HFF-Myc (cell line): ENCODE results near the gene CTSD.

Experiments
- DNase-seq: peaks from one replicate; pipeline ENCODE4 v3.0.0-alpha.2; 2011; ENCODE audit warnings: low read depth; ENCODE audit errors: extremely low read depth
- H3K4me3 ChIP-seq: replicated peaks from 2 replicates; pipeline ENCODE4 v1.5.1; 2011; ENCODE audit warnings: low read depth, mild to moderate bottlenecking, control low read depth, low read length
- TF ChIP-seq, protein P1 (sequence below): IDR thresholded peaks from 2 replicates; pipeline ENCODE4 v1.5.1; 2012; ENCODE audit warnings: mild to moderate bottlenecking, low read depth, low read length, control low read depth; ENCODE audit errors: missing control alignments

Gene CTSD

DNA sequence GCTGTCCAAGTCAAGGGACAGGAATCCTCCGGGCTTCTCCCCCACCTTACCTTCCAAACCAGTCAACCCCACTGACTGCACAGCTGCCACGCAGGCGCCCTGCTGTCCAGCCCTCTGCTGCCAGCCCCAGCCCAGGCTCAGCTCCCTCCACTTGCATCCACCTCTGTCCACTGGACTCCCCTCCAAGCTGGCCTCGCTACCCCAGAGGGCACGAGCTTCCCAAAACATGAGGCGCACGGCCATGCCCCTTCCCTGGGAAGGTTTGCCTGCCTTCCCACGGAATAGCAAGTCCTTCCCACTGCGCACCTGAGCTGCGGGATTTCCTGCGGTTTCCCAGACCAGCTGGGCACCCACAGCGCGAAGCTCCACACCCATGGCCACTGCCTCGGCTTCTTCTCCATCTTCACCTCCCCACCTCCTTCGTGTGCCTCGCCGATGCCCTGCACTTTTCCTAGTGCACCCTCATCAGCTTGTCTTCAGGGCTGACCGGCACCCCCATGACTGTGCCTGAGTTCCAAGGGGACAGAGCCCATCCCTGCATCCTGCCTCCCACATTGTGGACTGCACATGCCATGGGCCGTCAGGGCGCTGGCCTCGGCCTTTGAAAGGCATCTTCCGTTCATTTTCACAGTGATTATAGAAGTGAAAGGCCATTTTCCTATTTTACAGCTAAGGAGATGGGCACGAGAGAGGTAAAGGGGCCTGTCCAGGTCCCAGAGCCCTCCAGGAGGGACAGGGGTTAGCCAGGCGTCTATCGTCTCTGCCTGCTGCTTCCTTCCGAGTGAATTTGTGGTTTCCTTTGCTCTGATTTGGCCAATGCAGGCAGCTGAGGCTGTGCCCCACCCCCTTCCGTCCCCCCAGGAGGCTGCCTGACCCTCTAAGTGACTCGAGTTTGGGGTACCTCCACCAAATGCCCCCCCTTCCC is 29.7 kb downstream of the CTSD start:
- no peak overlapping the region for H3K4me3 ChIP-seq
- TF ChIP-seq, protein P1, sequence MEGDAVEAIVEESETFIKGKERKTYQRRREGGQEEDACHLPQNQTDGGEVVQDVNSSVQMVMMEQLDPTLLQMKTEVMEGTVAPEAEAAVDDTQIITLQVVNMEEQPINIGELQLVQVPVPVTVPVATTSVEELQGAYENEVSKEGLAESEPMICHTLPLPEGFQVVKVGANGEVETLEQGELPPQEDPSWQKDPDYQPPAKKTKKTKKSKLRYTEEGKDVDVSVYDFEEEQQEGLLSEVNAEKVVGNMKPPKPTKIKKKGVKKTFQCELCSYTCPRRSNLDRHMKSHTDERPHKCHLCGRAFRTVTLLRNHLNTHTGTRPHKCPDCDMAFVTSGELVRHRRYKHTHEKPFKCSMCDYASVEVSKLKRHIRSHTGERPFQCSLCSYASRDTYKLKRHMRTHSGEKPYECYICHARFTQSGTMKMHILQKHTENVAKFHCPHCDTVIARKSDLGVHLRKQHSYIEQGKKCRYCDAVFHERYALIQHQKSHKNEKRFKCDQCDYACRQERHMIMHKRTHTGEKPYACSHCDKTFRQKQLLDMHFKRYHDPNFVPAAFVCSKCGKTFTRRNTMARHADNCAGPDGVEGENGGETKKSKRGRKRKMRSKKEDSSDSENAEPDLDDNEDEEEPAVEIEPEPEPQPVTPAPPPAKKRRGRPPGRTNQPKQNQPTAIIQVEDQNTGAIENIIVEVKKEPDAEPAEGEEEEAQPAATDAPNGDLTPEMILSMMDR = no peak
- DNase-seq = no peak

GRCh38 chr11:1733009-1733715 is 30.6 kb downstream of the CTSD start:
- no peak for DNase-seq
- TF ChIP-seq, protein P1 = no peak
- no peak overlapping the region for H3K4me3 ChIP-seq

GRCh38 chr11:1732418-1733008 is 31.2 kb downstream of the CTSD start:
- no peak for DNase-seq
- H3K4me3 ChIP-seq = no peak overlapping the region
- TF ChIP-seq, protein P1 = no peak

DNA sequence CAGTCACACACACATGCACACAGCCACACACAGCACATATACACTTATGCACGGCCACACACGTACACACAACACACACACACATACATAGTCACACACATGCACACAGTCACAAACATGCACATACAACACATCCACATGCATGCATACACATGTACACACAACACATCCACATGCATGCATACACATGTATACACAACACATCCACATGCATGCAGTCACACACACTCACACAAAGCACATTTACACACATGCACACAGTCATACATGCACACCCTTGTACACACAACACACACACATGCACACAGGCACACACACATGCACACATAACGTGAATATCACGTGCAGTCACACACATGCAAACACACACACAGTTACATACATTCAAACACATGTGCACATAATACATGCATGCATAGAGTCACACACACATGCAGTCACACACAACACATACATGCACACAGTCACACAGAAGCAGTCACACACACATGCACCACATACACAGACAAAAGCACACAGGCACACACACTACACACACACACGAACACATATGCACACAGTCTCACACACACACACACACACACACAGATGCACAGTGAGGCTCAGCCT is 32.2 kb downstream of the CTSD start:
- no peak overlapping the region for H3K4me3 ChIP-seq
- DNase-seq = no peak
- TF ChIP-seq, protein P1 = no peak

GRCh38 chr11:1730059-1730629 is 33.6 kb downstream of the CTSD start:
- no peak for DNase-seq
- H3K4me3 ChIP-seq = no peak overlapping the region
- TF ChIP-seq, protein P1 = no peak

DNA sequence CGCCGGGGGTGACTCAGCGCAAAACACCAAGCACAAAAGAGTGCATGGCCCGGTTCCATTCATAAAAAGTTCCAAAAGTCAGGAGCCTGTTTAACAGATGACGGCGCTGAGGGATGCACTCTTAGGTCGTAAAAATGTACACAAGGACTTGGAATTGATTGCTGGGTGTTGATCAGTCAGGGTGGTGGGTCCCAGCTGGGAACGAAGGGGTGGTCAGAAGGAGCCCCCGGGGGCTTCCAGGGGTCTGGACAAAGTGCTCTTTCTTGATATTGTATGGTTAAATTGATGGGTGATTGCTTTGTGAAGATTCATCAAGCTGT is 34.1 kb downstream of the CTSD start:
- no peak overlapping the region for H3K4me3 ChIP-seq
- no peak for DNase-seq
- TF ChIP-seq, protein P1 = no peak
